DND-41 (cell line): Measurements from ENCODE around the gene LYPD3.
A peak's percentile ranks its signal among the peaks of the same experiment; 100 is the strongest.
"Not testable (repeated sequence)": the region's sequence is repeated elsewhere in the genome, so short reads cannot be mapped to it uniquely, and the experiment has no call there.

Experiments
- ATAC-seq: fragments of 200-7000 bp; cut with Tn5 transposase; 3 replicates; pipeline ENCODE4 v1.9.1; 2021; ENCODE audit warnings: low read depth; ENCODE audit not compliant: insufficient read depth
- DNase-seq: peaks from one replicate; pipeline ENCODE4 v3.0.0-alpha.2; 2020
- H2AFZ ChIP-seq: 2 replicates; pipeline ENCODE4 v1.6.0; 2012; ENCODE audit warnings: low read depth, low read length
- H3K27ac ChIP-seq: 2 replicates; pipeline ENCODE4 v1.5.1; 2012; ENCODE audit warnings: low read length, inconsistent platforms
- H3K27me3 ChIP-seq: fragments of 200-600 bp; sonication (generic); 2 replicates; pipeline ENCODE4 v1.6.0; 2012; ENCODE audit warnings: low read length, mild to moderate bottlenecking, inconsistent platforms; ENCODE audit not compliant: insufficient read depth, poor library complexity
- H3K36me3 ChIP-seq: 2 replicates; pipeline ENCODE4 v1.5.1; 2012; ENCODE audit warnings: low read length, inconsistent platforms; ENCODE audit not compliant: insufficient read depth
- H3K4me1 ChIP-seq: 2 replicates; pipeline ENCODE4 v1.5.1; 2012; ENCODE audit warnings: mild to moderate bottlenecking, low read length; ENCODE audit not compliant: insufficient read depth
- H3K4me2 ChIP-seq: 2 replicates; pipeline ENCODE4 v1.6.0; 2012; ENCODE audit warnings: mild to moderate bottlenecking, moderate library complexity, low read length, inconsistent platforms; ENCODE audit not compliant: insufficient read depth
- H3K4me3 ChIP-seq, 2 experiments: fragments of 200-600 bp in 1 of 2; shearing (Covaris generic) in 1 of 2; 2 replicates each; pipeline ENCODE4 v1.5.1; 2012 to 2016; ENCODE audit warnings: inconsistent platforms in 2 of 2, low read length in 2 of 2, mild to moderate bottlenecking in 2 of 2, low read depth in 1 of 2, moderate library complexity in 1 of 2
- H3K79me2 ChIP-seq: 2 replicates; pipeline ENCODE4 v1.6.0; 2012; ENCODE audit warnings: low read length, inconsistent platforms; ENCODE audit not compliant: insufficient read depth
- H3K9ac ChIP-seq: 2 replicates; pipeline ENCODE4 v1.6.0; 2012; ENCODE audit warnings: low read depth, mild to moderate bottlenecking, inconsistent platforms, low read length, moderate library complexity
- H3K9me3 ChIP-seq: 2 replicates; pipeline ENCODE4 v1.5.1; 2012; ENCODE audit warnings: low read length, moderate library complexity, mild to moderate bottlenecking, inconsistent platforms; ENCODE audit not compliant: insufficient read depth, severe bottlenecking
- H4K20me1 ChIP-seq: 2 replicates; pipeline ENCODE4 v1.6.0; 2012; ENCODE audit warnings: low read length; ENCODE audit not compliant: insufficient read depth
- CTCF ChIP-seq: IDR thresholded peaks from 2 replicates; pipeline ENCODE4 v1.5.1; 2012; ENCODE audit warnings: borderline replicate concordance, low read length, moderate library complexity, mild to moderate bottlenecking; ENCODE audit not compliant: poor library complexity, severe bottlenecking; ENCODE audit errors: extremely low read depth
- EZH2 ChIP-seq: IDR thresholded peaks from 3 replicates; pipeline ENCODE4 v1.6.1; 2012; ENCODE audit warnings: borderline replicate concordance, low read depth, mild to moderate bottlenecking, moderate library complexity, low read length, inconsistent platforms; ENCODE audit not compliant: severe bottlenecking

Gene LYPD3

GRCh38 chr19:43465468-43466120, at the start of gene LYPD3:
Gene LYPD3 (minus strand): TSS chr19:43465608. CDS start chr19:43465571, 37 bp downstream.
- Histone ChIP-seq H3K4me2 (peak within 1 kb of the TSS; percentile 75), H3K4me1 (peaks cover 28% of the 10 kb centered on the region), H4K20me1 (no peaks in the 10 kb centered on the region), H3K4me3 (peak within 1 kb of the TSS in 1 of 2 experiments; percentile 56; a peak in 2 of 4 replicates), H3K27me3 (no peaks in the 10 kb centered on the region), H3K9ac (peak within 1 kb of the TSS; percentile 48; the same call in 1 of the 2 replicates), H3K79me2 (no peaks in the 10 kb centered on the region), H3K27ac (no peak within 1 kb of the TSS), H2AFZ (peak within 1 kb of the TSS; percentile 74), H3K36me3 (no peaks in the 10 kb centered on the region), H3K9me3 (no peaks in the 10 kb centered on the region)
- DNase-seq: no peak
- ATAC-seq: no peak
- no peak for TF ChIP-seq EZH2
- TF ChIP-seq CTCF: no peak

GRCh38 chr19:43512399-43512798, 47.0 kb upstream of the LYPD3 start:
- H4K20me1 ChIP-seq, H3K9ac ChIP-seq, H2AFZ ChIP-seq, H3K4me3 ChIP-seq, H3K27me3 ChIP-seq, H3K9me3 ChIP-seq, H3K27ac ChIP-seq, H3K79me2 ChIP-seq, ATAC-seq, H3K4me1 ChIP-seq, H3K4me2 ChIP-seq, DNase-seq: not testable (repeated sequence)
- H3K36me3 ChIP-seq: peaks cover 15% of the 10 kb centered on the region; the same call in 1 of the 2 replicates

- Histone ChIP-seq H3K79me2 (no peaks in the 10 kb centered on the region), H4K20me1 (no peaks in the 10 kb centered on the region), H3K9me3 (no peaks in the 10 kb centered on the region), H3K4me3 (no peak overlapping the region), H3K9ac (no peak overlapping the region), H3K27ac (no peak overlapping the region), H3K4me2 (no peak overlapping the region), H2AFZ (no peak overlapping the region), H3K36me3 (peaks cover 15% of the 10 kb centered on the region; the same call in 1 of the 2 replicates), H3K4me1 (no peaks in the 10 kb centered on the region), H3K27me3 (no peaks in the 10 kb centered on the region)
- no peak for TF ChIP-seq CTCF
- TF ChIP-seq EZH2: no peak
- DNase-seq (no peak), ATAC-seq (no peak)
Observed at GRCh38 chr19:43511324-43511723, 45.9 kb upstream of the LYPD3 start.

- Histone ChIP-seq H3K4me1 (no peaks in the 10 kb centered on the region), H3K9me3 (no peaks in the 10 kb centered on the region), H3K9ac (no peak overlapping the region), H2AFZ (no peak overlapping the region), H3K36me3 (peaks cover 15% of the 10 kb centered on the region; the same call in 1 of the 2 replicates), H3K27me3 (no peaks in the 10 kb centered on the region), H3K27ac (no peak overlapping the region), H3K4me3 (no peak overlapping the region), H4K20me1 (no peaks in the 10 kb centered on the region), H3K79me2 (no peaks in the 10 kb centered on the region), H3K4me2 (no peak overlapping the region)
- ATAC-seq: no peak
- no peak for DNase-seq
- TF ChIP-seq EZH2 (no peak), CTCF (no peak)
Observed at GRCh38 chr19:43510713-43511112, 45.3 kb upstream of the LYPD3 start.
